ENCODE measurements around the gene TTC21B. TPM values are rescaled to one million over a fixed set of nuclear protein-coding genes. Genes with fewer than 3 reads are reported as not detected.

TTC21B gene
- total RNA-seq, 1 donor from 2014 or later = 21.7 TPM

GRCh38 chr2:165970663-165971062 lies 17.1 kb upstream of the TTC21B start:
- intact Hi-C loops (cut with DNase I) = no loop called here
- no peak for ATAC-seq
- TF ChIP-seq, protein P1, sequence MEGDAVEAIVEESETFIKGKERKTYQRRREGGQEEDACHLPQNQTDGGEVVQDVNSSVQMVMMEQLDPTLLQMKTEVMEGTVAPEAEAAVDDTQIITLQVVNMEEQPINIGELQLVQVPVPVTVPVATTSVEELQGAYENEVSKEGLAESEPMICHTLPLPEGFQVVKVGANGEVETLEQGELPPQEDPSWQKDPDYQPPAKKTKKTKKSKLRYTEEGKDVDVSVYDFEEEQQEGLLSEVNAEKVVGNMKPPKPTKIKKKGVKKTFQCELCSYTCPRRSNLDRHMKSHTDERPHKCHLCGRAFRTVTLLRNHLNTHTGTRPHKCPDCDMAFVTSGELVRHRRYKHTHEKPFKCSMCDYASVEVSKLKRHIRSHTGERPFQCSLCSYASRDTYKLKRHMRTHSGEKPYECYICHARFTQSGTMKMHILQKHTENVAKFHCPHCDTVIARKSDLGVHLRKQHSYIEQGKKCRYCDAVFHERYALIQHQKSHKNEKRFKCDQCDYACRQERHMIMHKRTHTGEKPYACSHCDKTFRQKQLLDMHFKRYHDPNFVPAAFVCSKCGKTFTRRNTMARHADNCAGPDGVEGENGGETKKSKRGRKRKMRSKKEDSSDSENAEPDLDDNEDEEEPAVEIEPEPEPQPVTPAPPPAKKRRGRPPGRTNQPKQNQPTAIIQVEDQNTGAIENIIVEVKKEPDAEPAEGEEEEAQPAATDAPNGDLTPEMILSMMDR (IDR thresholded peaks at IDR 0.05) = no peak
- Histone ChIP-seq H3K4me3 (no peak overlapping the region), H3K27me3 (no peaks in the 10 kb centered on the region), H3K27ac (no peak overlapping the region), H3K9me3 (no peaks in the 10 kb centered on the region), H3K4me1 (no peaks in the 10 kb centered on the region), H3K36me3 (no peaks in the 10 kb centered on the region)
- no peak for DNase-seq

- ATAC-seq = no peak
- H3K9me3 ChIP-seq = no peaks in the 10 kb centered on the region
- no peak overlapping the region for H3K4me3 ChIP-seq
- intact Hi-C loops (cut with DNase I) = no loop called here
- H3K4me1 ChIP-seq = no peaks in the 10 kb centered on the region
- TF ChIP-seq, protein P1 (IDR thresholded peaks at IDR 0.05) = no peak
- DNase-seq = no peak
- no peaks in the 10 kb centered on the region for H3K27me3 ChIP-seq
- H3K27ac ChIP-seq = no peak overlapping the region
- no peaks in the 10 kb centered on the region for H3K36me3 ChIP-seq
Observed at GRCh38 chr2:165969227-165969626, 15.7 kb upstream of the TTC21B start.

DNA sequence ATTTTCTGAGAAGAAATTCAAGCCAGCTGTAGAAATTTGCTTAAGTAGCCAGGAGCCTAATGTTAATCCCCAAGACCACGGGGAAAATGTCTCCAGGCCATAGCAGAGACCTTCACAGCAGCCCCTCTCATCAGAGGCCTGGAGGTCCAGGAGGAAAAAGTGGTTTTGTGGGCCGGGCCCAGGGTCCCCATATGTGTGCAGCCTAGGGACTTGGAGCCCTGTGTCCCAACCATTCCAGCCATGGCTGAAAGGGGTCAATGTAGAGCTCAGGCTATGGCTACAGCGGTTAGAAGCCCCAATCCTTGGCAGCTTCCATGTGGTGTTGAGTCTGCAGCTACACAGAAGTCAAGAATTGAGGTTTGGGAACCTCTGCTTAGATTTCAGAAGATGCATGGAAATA lies 14.2 kb upstream of the TTC21B start:
- TF ChIP-seq, protein P1 (IDR thresholded peaks at IDR 0.05) = no peak
- intact Hi-C loops (cut with DNase I) = no loop called here
- Histone ChIP-seq H3K27ac (no peak overlapping the region), H3K4me1 (no peaks in the 10 kb centered on the region), H3K27me3 (no peaks in the 10 kb centered on the region), H3K9me3 (no peaks in the 10 kb centered on the region), H3K4me3 (no peak overlapping the region), H3K36me3 (no peaks in the 10 kb centered on the region)
- DNase-seq (no peak), ATAC-seq (no peak)

DNA sequence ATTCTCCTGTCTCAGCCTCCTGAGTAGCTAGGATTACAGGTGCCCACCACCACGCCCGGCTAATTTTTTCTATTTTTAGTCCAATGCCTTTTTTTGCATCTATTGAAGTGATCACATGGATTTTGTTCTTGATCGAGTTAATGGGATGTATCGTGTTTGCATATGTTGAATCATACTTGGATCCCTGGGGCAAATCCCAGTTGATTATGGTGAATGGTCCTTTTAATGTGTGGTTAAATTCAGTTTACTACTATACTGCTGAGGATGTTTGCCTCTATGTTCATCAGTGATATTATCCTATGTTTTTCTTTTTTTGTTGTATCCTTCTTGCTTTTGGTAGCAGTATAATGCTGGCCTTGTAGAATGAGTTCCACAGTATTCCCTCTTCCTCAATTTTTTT lies 8.2 kb upstream of the TTC21B start:
- Histone ChIP-seq H3K27me3 (no peaks in the 10 kb centered on the region), H3K9me3 (no peaks in the 10 kb centered on the region), H3K4me3 (no peak overlapping the region), H3K4me1 (no peaks in the 10 kb centered on the region), H3K36me3 (no peaks in the 10 kb centered on the region), H3K27ac (no peak overlapping the region)
- ATAC-seq (no peak), DNase-seq (no peak)
- intact Hi-C loops (cut with DNase I) = no loop called here
- TF ChIP-seq, protein P1 (IDR thresholded peaks at IDR 0.05) = no peak

- no peak overlapping the region for H3K27ac ChIP-seq
- TF ChIP-seq, protein P1 (IDR thresholded peaks at IDR 0.05) = no peak
- intact Hi-C loops (cut with DNase I) = no loop called here
- no peaks in the 10 kb centered on the region for H3K36me3 ChIP-seq
- no peak for DNase-seq
- no peak overlapping the region for H3K4me3 ChIP-seq
- no peak for ATAC-seq
- H3K9me3 ChIP-seq = no peaks in the 10 kb centered on the region
- H3K27me3 ChIP-seq = no peaks in the 10 kb centered on the region
- peaks cover 6% of the 10 kb centered on the region for H3K4me1 ChIP-seq
Observed at GRCh38 chr2:165959371-165959770, 5.8 kb upstream of the TTC21B start.

DNA sequence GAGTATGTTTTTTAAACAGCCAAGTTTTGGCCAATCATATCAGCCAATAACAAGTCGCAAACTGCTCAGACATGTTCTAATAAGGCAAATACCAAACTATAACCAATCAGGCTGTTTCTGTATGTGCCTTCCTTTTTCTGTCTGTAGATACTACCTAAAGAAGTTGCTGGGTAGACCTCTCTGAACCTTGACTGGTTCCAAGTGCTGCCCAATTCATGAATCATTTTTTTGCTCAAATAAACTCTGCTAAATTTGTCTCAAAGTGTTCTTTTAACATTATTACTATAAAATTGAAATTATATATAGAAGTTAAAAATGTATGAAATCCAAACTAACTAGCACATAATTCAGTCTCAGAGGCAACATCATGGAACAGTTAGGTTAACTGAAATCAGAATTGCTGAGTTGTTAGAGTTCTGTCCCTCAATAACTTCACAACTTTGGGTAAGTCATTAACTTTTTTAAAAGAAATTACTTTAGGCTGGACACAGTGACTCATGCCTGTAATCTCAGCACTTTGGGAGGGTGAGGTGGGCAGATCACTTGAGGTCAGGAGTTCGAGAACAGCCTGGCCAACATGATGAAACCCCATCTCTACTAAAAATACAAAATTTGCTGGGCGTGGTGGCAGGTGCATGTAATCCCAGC lies 4.9 kb upstream of the TTC21B start:
- no peaks in the 10 kb centered on the region for H3K9me3 ChIP-seq
- peaks cover 8% of the 10 kb centered on the region for H3K4me1 ChIP-seq
- TF ChIP-seq, protein P1 (IDR thresholded peaks at IDR 0.05) = no peak
- no peak for ATAC-seq
- no peaks in the 10 kb centered on the region for H3K27me3 ChIP-seq
- H3K27ac ChIP-seq = no peak overlapping the region
- intact Hi-C loops (cut with DNase I) = no loop called here
- H3K4me3 ChIP-seq = no peak overlapping the region
- no peaks in the 10 kb centered on the region for H3K36me3 ChIP-seq
- no peak for DNase-seq
